Epithelial cell of prostate (primary cell): ENCODE data around the gene DMD.

ENCODE experiments used
- DNase-seq: peaks from one replicate; pipeline ENCODE4 v3.0.0-alpha.2; 2011; ENCODE audit warnings: low read depth, low spot score
- H3K27ac ChIP-seq: fragments of 450-650 bp; 2 replicates; pipeline ENCODE4 v1.5.1; 2017; ENCODE audit warnings: mild to moderate bottlenecking

The DMD gene

DNA sequence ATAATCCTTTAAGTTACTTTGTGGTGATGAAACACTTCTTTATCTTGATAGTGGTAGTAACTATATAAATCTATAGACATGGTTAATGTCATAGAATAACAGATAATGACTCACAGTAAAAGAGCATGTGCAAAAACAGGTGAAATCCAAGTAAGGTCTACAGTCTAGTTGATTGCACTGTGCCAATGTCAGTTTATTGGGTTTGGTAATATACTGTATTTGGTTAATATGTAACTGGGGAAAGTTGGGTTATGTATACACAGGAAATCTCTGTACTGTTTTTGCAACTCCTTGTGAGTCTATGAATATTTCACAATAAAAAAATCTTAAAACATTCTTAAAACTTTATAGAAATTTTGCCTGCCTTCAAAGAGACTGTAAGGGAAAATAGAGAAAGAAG, 1071.9 kb downstream of the DMD start:
- no peak for DNase-seq
- H3K27ac ChIP-seq = no peak overlapping the region

DNA sequence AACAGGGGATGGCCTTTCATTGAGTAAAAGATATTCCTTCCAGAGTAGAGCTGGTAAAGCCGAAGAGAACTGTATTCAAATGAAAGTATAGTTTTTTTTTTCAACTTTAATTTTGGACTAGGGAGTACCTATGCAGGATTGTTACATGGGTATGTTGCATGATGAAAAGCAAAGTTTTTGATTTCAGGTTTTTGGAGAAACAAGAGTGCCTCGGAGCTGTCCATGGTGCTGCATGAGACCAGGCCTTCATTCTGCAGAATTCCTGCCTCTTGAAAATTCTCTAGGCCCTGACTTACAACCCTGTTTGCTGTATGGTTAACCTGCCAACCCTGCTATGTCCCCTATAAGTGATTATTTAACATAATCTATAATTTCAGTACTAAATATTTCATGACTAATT, 1073.8 kb downstream of the DMD start:
- no peak for DNase-seq
- no peak overlapping the region for H3K27ac ChIP-seq

DNA sequence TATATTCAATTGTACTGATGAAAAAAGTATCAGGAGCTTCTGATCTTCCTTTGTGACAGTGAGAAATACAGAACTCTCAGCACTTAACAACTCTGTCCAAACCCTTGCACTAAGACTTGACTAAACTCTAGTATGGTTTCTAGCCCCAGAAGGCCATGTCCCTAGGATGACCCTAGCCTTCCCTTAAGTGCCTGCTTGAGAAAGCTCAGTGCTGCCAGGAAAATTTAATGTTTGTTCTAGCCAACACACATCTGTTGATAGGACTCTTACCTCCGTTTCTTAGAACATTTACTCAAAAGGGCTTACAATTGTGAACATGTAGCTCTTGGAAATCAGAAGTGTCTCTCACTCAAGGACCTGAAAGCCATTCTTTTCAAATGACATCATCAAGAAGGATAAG, 1084.4 kb downstream of the DMD start:
- DNase-seq = no peak

DNA sequence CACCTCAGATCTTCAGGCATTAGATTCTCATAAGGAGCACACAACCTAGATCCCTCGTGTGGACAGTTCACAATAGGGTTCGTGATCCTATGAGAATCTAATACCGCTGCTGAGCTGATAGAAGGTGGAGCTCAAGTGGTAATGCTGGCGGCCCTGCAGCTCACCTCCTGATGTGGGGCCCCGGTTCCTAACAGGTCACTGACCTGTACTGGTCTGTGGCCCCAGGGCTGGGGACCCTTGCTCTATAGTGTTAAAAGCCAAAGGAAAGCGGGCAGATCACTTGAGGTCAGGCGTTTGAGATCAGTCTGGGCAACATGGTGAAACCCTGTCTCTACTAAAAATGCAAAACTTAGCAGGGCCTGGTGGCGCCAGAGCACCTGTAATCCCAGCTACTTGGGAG, 1092.5 kb downstream of the DMD start:
- no peak overlapping the region for H3K27ac ChIP-seq
- DNase-seq = no peak

More for the DNA sequence above, 1084.4 kb downstream of the DMD start:
- H3K27ac ChIP-seq = no peak overlapping the region

DNA sequence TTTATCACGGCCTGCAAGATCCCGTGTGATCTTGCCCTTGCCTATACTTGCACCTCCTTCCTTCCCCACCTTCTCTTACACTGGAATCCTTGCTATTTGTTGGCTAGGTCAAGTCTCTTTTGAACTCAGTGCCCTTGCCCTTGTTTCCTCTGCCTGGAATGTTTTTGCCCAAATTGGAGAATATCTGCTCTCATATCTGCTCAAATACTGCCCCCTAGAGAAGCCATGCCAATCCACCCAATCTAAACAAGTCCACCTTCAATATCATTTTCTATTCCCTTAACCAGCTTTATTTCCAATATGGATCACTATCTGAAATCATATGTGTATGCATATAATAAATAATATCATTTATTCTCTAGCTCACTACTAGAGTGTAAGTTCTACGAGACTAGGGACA, 1095.3 kb downstream of the DMD start:
- H3K27ac ChIP-seq = no peak overlapping the region
- no peak for DNase-seq

DNA sequence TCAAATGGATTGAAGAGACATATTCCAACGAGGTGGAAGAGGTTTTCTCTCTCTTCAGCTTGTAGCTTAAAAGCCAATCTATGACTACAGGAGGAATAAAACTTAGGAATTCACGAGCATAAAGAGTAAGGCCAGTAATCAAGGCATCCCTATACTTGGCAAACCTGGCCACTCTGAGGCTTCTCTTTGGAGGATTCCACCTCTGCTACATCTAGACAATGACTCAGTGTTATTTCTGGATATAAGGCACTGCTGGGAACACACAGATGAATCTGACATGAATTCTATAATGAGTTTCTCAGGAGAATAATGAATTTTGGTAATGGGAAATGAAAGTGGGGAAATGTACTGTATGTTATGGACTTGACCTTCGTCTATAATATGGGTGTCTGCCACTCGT, 1123.7 kb downstream of the DMD start:
- no peak for DNase-seq
- H3K27ac ChIP-seq = no peak overlapping the region

DNA sequence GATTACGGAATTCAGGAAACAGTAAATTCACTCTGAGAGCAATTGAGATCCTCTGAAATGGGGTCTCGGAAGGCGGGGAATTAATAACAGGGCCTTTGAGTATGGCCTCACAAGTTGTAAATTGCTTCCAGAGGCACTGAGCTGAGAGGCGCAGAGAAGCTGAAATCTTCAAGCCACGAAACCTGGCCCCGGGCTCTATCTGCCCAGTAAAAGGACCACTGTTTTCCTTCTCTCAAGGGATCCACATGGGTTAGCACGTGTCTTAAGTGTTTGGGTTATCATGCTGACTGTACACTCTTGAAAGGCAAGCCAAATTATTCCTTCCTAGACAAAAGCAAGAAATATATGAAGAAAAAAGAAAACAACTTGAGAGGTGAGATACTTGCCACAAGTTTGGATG, 1126.6 kb downstream of the DMD start:
- no peak for DNase-seq
- H3K27ac ChIP-seq = no peak overlapping the region

DNA sequence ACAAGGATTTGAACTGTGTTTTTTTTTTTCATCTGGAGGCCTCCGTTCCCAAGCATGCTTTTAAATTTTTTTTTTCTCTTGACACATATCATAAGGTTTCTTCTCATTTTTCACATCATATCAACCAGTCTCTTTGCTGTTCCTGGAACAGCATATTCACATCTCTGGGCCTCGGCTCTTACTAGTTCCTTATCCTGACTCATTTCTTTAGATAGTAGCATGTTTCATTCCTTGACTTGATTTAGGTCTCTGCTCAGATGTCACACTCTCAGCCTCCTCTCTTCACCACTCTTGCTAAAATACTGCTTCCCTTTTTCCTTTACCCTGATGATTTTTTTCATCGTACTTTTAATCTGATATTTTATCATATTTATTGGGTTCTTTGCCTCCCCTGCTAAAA, 1163.1 kb downstream of the DMD start:
- H3K27ac ChIP-seq = no peak overlapping the region
- no peak for DNase-seq

DNA sequence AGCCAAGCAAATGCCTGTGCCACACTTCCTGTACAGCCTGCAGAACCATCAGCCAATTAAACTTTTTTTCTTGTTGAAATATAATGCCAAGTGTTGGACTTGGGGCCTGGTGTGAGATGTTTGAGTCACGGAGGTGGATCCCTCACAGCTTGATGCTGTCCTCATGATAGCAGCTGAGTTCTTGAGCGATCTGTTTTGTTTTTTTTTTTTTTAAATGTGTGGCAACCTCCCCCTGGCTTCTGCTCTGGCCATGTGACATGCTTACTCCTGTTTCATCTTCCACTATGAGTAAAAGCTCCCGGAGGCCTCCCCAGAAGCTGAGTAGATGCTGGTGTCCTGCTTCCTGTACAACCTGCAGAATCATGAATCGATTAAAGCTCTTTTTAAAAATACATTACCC, 1166.2 kb downstream of the DMD start:
- no peak for DNase-seq
- no peak overlapping the region for H3K27ac ChIP-seq

DNA sequence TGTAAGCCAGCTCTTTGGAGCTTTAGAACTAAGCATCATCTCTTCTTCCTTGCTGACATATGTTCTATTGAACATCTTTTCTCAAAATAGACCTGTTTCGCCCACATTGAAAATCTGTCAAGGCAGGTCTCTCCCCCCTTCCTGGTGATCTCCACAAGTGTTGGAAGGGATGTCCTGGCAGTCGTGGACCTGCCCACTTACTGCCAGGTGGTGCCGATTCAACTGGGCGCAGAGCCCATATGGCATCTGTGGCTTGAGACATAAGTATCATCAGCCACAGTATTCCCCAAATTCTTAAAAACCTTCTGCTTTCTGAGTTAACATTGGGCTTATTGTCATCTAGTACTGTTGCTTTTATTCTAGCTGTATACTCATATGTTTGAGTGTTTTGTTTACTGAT, 1170.2 kb downstream of the DMD start:
- DNase-seq = no peak
- H3K27ac ChIP-seq = no peak overlapping the region

DNA sequence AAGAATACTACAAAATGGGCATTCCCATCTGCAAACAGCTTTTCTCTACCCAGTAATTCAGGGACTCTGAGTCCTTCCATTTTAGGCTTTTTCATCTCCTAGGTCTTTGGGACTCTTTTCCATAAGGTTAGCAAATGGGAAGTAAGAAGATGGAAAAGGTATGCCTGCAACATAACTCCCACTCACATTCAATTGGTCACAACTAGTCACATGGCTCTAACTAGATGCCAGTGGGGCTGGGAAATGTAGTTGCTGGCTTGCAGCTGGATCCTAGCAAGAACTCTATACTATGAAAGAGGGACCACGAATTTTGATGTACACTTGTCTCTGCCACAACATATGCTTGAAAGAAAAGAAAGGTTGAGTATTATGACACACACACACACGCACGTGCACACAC, 1184.6 kb downstream of the DMD start:
- H3K27ac ChIP-seq = no peak overlapping the region
- DNase-seq = no peak

DNA sequence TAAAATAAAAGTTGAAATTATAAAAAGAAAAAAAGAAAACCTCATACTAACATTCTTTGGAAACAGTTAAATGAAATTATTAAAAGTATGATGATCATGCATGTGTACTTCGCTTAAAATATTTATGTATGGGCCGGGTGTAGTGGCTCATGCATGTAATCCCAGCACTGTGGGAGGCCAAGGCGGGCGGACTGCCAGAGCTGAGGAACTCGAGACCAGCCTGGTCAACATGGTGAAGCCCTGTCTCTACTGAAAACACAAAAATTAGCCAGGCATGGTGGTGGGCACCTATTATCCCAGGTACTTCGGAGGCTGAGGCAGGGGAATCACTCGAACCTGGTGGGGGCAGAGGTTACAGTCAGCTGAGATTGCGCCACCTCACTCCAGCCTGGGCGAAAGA, 1187.3 kb downstream of the DMD start:
- no peak for DNase-seq
- H3K27ac ChIP-seq = no peak overlapping the region

DNA sequence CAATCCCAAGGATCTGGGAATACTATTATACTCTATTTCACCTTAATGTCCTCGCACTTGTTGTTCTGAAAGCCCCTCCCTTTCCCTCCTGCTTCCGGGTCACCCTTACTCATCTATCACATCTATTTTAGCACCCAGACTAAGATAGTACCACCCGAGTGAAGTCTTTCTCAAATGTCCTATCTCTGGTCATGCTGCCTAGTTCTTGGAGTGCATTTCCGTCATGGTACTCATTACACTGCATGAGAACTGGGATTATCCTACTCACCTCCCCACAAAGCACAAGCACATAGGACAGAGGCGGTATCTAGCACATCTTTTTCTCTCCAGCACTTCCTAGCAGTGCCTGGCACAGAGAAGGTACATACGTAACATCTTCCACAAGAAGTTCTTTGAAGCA, 1195.2 kb downstream of the DMD start:
- no peak for DNase-seq
- H3K27ac ChIP-seq = no peak overlapping the region

DNA sequence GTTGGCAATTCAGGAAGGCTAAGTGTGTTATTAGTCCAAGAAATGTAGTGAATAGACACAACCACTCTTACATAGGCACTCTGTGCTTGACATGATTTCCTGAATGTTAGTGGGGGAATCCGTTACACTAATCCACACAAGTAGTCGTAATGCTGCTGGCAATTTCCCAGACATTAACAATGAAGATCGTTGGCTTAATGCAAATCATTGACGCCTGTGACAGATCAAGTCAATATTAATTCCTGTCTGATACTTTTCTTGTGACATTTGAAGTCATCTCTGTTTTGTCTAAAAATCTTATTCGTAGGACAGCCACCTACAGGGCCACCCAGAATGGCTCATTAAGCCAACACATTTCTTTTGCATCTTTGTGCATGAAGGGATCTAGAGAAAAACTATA, 1200.4 kb downstream of the DMD start:
- H3K27ac ChIP-seq = no peak overlapping the region
- no peak for DNase-seq

DNA sequence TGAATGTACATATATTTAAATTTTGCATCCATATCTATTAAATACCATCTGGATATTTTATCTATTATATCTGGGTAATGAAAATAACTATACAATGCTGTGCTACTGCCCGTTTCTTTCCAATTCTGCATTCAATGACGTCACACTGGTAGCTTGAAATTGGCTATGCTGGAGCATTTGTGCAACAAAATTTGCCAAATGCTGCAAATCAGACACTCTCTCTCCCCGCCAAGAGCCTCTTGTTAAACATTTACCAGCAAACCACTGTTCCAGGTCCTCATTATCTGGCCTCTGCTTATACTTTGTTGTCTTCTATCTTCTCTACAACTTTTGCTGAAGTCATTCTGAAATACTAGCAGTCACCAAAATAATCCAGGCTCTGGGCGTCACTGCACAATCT, 1201.1 kb downstream of the DMD start:
- H3K27ac ChIP-seq = no peak overlapping the region
- no peak for DNase-seq

DNA sequence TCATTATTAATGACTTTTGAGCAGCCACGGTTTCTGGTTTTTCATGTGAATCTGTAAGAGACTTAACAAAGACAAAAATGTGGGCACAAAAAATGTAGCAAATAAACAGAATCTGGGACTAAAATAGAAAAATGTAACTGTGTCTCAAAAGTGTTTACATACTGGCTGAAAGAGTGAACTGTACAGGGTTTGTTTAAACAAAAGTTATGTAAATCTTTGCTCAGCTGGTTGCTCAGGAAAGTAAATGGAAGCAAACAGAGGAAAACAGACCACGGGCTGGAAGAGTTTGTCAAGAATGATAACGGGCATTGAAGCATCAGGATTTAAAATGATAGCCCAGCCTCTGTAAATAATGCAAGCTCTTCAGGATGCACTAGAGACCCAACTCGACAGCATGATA, 1217.7 kb downstream of the DMD start:
- H3K27ac ChIP-seq = no peak overlapping the region
- no peak for DNase-seq

DNA sequence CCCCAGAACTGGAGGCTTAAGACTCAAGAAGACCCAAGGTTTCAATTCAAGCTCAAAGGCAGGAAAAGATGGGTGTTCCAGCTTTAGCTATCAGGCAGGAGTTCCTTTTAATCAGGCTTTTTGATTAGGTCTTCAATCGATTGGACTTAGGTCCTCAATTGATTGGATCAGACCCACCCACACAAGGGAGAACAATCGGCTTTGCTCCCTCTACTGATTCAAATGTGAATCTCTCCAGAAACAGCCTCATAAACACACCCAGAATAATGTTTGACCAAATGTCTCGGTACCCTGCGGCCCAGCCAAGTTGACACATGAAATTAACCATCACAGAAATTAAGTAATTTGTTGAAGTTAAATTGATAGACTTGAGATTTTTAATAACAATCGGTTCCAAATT, 1222.4 kb downstream of the DMD start:
- H3K27ac ChIP-seq = no peak overlapping the region

DNA sequence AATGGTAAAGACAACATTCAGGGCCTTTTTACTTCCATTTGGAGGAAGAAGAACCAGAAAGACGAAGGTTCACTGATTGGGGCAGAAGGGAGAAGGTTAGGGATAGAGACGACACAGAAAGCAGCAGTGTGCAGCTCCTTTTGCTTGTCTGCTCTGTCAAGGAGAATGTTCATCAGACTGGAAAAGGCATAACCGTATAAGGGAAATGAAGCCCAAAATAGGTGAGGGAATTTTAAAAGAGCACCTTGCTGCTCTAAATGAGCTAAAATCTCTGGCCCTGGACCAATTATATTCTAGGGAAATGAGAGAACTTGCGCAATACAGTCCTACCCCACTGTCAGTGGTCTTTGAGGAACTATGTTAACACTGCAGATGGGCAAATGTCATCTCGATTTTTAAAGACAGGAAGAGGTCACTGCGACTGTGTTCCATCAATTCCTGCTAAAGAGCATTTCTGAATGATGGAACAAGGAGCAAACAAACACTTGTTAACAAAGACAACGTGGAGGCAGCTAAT, 1229.7 kb downstream of the DMD start:
- no peak for DNase-seq
- no peak overlapping the region for H3K27ac ChIP-seq

More for the DNA sequence above, 1222.4 kb downstream of the DMD start:
- DNase-seq = no peak

DNA sequence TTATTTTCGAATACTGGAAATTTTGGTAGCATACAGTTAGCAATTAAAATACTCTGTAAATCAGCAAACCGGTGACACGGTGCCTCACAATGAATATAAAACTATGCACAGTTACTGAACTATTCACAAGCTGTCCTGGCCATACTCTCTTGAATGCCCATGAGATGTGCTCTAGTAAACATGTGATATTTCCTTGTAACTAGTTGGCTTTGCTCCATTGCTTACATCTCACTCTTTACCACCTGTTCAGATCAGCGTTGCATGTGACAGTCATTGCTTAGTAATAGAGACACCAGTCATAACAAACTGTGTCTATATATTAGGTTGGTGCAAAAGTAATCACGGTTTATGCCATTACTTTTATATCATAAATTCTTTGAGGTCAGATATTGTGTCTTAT, 1241.6 kb downstream of the DMD start:
- no peak for DNase-seq
- no peak overlapping the region for H3K27ac ChIP-seq

DNA sequence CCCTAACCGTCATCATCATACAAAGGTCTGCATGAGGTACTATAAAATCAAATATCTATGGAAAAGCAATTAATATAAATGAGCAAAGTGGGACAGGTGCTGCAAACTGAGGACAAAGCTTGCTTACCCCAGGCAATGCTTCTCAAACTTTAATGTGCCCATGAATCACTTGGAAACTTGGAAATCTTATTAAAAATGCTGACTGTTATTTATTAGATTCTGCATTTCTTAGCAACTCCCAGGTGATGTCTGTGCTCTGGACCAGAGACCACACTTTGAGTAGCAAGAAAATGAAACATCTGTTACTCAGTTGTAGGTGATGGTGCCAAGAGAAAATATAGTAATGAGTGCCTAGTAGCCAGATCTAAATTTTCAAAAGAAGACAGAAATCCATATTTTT, 1249.1 kb downstream of the DMD start:
- no peak for DNase-seq

DNA sequence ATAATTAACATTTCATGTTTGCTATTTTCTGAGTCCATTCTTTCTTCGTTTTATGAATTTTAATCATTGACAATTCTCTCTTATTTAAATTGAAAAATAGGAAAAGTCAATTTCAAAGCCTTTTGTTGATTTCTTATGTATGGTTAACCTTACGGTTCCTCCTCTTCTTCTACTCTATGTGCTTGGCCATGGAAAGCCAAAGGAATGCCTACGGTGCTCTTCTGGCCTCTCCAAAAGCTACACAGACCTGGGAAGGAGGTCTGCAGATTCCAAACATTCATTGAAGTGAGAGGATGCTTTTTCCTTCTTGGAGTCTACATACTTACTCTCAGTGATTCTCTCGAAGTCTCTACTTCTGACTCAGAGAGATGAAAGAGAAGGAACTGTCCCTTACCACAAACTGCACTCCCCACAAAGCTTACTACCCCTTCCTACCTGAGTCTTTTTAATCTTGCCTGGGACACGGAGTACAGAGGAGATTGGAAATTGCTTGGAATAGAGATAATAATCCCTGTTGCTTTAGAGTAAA, 1276.4 kb downstream of the DMD start:
- DNase-seq = no peak
- no peak overlapping the region for H3K27ac ChIP-seq

More for the DNA sequence above, 1249.1 kb downstream of the DMD start:
- no peak overlapping the region for H3K27ac ChIP-seq

DNA sequence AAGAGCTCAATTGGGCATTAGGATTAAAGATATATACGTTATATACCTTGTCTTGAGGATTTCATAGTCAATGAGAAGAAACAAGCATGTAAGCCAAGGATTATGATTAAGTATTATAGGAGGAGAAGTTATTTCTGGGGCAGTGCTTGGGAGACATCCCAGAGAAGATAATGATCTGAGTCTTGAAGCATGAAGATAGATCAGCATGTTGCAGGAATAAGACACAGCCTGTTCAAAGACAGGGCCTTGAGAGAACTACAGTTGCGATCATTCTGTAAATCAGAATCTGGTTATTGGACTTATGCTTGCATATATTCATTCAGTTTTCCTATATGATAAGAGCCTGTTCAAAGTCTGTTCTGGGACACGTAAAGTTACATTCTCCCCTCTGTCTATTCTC, 1277.3 kb downstream of the DMD start:
- no peak overlapping the region for H3K27ac ChIP-seq
- no peak for DNase-seq

DNA sequence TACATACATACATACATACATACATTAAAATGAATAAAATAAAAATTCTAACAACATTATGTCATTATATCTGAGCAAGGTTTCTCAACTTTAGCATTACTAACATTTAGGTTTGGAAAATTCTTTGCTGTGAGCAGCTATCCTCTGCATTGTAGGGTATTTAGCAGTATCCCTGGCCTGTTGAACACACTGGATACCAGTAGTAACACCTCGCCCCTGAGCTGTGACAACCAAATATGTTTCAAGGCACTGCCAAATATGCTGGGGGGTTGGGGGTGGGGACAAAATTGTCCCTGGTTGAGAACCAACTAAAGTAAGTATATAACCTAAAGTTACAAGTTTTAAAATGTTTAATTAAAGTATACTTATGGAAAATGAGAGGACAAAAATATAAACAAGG, 1278.6 kb downstream of the DMD start:
- no peak for DNase-seq

More for the DNA sequence above, 1278.6 kb downstream of the DMD start:
- H3K27ac ChIP-seq = no peak overlapping the region
